Lung (tissue), 12 donors: ENCODE data around the gene SCAPER. TPM values are rescaled to one million over a fixed set of nuclear protein-coding genes. Genes with fewer than 3 reads are reported as not detected.

Experiments
- ATAC-seq: fragments of 200-7000 bp; cut with Tn5 transposase; one replicate; pipeline ENCODE4 v1.9.1; 2020; ENCODE audit warnings: moderate number of reproducible peaks; ENCODE audit not compliant: insufficient read depth, low FRiP score
- DNase-seq, 3 donors: peaks; one replicate each; pipeline ENCODE4 v3.0.0-alpha.2; 2013 to 2017
- H3K27ac ChIP-seq, 2 donors: one replicate each; pipeline ENCODE4 v1.5.1; 2013; ENCODE audit warnings: mild to moderate bottlenecking in 2 of 2, moderate library complexity in 2 of 2, control low read depth in 1 of 2, inconsistent platforms in 1 of 2, low read depth in 1 of 2, low read length in 1 of 2
- H3K27me3 ChIP-seq, 3 donors: one replicate each; pipeline ENCODE4 v1.5.1; 2013; ENCODE audit warnings: low read length in 2 of 3; ENCODE audit not compliant: control insufficient read depth in 3 of 3, insufficient read depth in 3 of 3
- H3K36me3 ChIP-seq, 4 donors: one replicate each; pipeline ENCODE4 v1.5.1; 2013; ENCODE audit warnings: low read length in 4 of 4, mild to moderate bottlenecking in 1 of 4, moderate library complexity in 1 of 4; ENCODE audit not compliant: control insufficient read depth in 4 of 4, insufficient read depth in 4 of 4
- H3K4me1 ChIP-seq, 5 donors: one replicate each; pipeline ENCODE4 v1.5.1; 2013; ENCODE audit warnings: low read length in 5 of 5, mild to moderate bottlenecking in 2 of 5, moderate library complexity in 1 of 5; ENCODE audit not compliant: control insufficient read depth in 5 of 5, insufficient read depth in 5 of 5
- H3K4me3 ChIP-seq: one replicate; pipeline ENCODE4 v1.5.1; 2013; ENCODE audit warnings: mild to moderate bottlenecking, control low read depth, moderate library complexity
- H3K9ac ChIP-seq, 2 donors: one replicate each; pipeline ENCODE4 v1.5.1; 2013; ENCODE audit warnings: low read length in 2 of 2, control low read depth in 1 of 2; ENCODE audit not compliant: insufficient read depth in 1 of 2
- H3K9me3 ChIP-seq, 4 donors: one replicate each; pipeline ENCODE4 v1.5.1; 2013; ENCODE audit warnings: low read length in 3 of 4, mild to moderate bottlenecking in 1 of 4, moderate library complexity in 1 of 4; ENCODE audit not compliant: control insufficient read depth in 4 of 4, insufficient read depth in 3 of 4
- CTCF ChIP-seq: IDR thresholded peaks from 2 replicates; pipeline ENCODE4 v1.5.1; 2012; ENCODE audit warnings: mild to moderate bottlenecking; ENCODE audit errors: control extremely low read depth, extremely low read depth
- WGBS, 2 donors: extraction: QIAGEN DNeasy Blood & Tissue Kit; methylation state at CpG; one replicate each; pipeline ENCODE4 v1.1.7; 2013; 5-methylcytosine and 5-hydroxymethylcytosine counted together
- polyA plus RNA-seq, 2 donors: library from polyadenylated mRNA; stranded (reverse); fragments of 200-250 nt; gene quantifications; one replicate each; pipeline ENCODE4 v1.2.1, GENCODE V29; 2013
- total RNA-seq, 2 donors: library from RNA; depleted of rRNA in 1 of 2; stranded (reverse); fragments of >200 nt in 1 of 2; gene quantifications; one replicate each; pipeline ENCODE4 v1.2.1, GENCODE V29; 2014 to 2021
- donor health status: control.
- donor health status: control.
- donor health status: Bipolar disorder and iron deficiency.
- donor health status: healthy.
- donor health status: DM: yes; HTN: yes; CAD: no.

The SCAPER gene
- total and polyA plus RNA-seq, 4 donors = 3.9 to 40.2 (median 19.5) TPM

- 97% methylated on average over 3 of the region's 3 CpGs for WGBS, 2 donors
- TF ChIP-seq CTCF = no peak
Measured at GRCh38 chr15:76802411-76802810, 102.7 kb downstream of the SCAPER start.

GRCh38 chr15:76799760-76800159 lies 105.4 kb downstream of the SCAPER start:
- Histone ChIP-seq H3K9me3 (no peaks in the 10 kb centered on the region), H3K4me3 (no peak overlapping the region), H3K9ac (no peak overlapping the region), H3K27ac (no peak overlapping the region), H3K4me1 (no peaks in the 10 kb centered on the region), H3K36me3 (peaks cover 0 to 8% (median 1%) of the 10 kb centered on the region in 4 donors), H3K27me3 (no peaks in the 10 kb centered on the region)
- TF ChIP-seq CTCF = no peak
- DNase-seq = no peak
- no peak for ATAC-seq
- WGBS, 2 donors = 76 to 98% methylated on average over 2 of the region's 2 CpGs

More at GRCh38 chr15:76802411-76802810, 102.7 kb downstream of the SCAPER start:
- Histone ChIP-seq H3K4me1 (peaks cover 0 to 2% (median 0%) of the 10 kb centered on the region in 5 donors), H3K9ac (no peak overlapping the region), H3K4me3 (no peak overlapping the region), H3K9me3 (no peaks in the 10 kb centered on the region), H3K27ac (no peak overlapping the region), H3K27me3 (no peaks in the 10 kb centered on the region), H3K36me3 (peaks cover 0 to 8% (median under 1%) of the 10 kb centered on the region in 4 donors)
- DNase-seq = no peak
- ATAC-seq = no peak

GRCh38 chr15:76795217-76795616 lies 109.9 kb downstream of the SCAPER start:
- Histone ChIP-seq H3K27me3 (no peaks in the 10 kb centered on the region), H3K9ac (no peak overlapping the region), H3K27ac (no peak overlapping the region), H3K36me3 (peaks cover 5 to 13% (median 6%) of the 10 kb centered on the region in 4 donors), H3K9me3 (peaks cover 0 to 3% (median 0%) of the 10 kb centered on the region in 4 donors), H3K4me1 (no peaks in the 10 kb centered on the region), H3K4me3 (no peak overlapping the region)
- no peak for TF ChIP-seq CTCF
- ATAC-seq (no peak), DNase-seq (no peak)
- WGBS, 2 donors = 88 to 93% methylated on average over 5 of the region's 5 CpGs

- no peaks in the 10 kb centered on the region for H3K4me1 ChIP-seq
- H3K9me3 ChIP-seq = peaks cover 0 to 3% (median 0%) of the 10 kb centered on the region in 4 donors
- no peak for TF ChIP-seq CTCF
- no peaks in the 10 kb centered on the region for H3K27me3 ChIP-seq
- DNase-seq = no peak
- H3K36me3 ChIP-seq = peaks cover 5 to 7% (median 6%) of the 10 kb centered on the region in 4 donors
- H3K4me3 ChIP-seq = no peak overlapping the region
- no peak overlapping the region for H3K27ac ChIP-seq
- H3K9ac ChIP-seq = no peak overlapping the region
- ATAC-seq = no peak
Measured at GRCh38 chr15:76793162-76793561, 112.0 kb downstream of the SCAPER start.
